GM18526 (cell line): ENCODE data around the gene DNAJC6.

Source experiments
- POLR2A ChIP-seq: IDR thresholded peaks from 3 replicates; pipeline ENCODE4 v1.6.1; 2011; ENCODE audit not compliant: insufficient read length; ENCODE audit errors: extremely low read depth

Gene DNAJC6

GRCh38 chr1:65422241-65423203 is 113.2 kb downstream of the DNAJC6 start:
- TF ChIP-seq POLR2A: no peak

DNA sequence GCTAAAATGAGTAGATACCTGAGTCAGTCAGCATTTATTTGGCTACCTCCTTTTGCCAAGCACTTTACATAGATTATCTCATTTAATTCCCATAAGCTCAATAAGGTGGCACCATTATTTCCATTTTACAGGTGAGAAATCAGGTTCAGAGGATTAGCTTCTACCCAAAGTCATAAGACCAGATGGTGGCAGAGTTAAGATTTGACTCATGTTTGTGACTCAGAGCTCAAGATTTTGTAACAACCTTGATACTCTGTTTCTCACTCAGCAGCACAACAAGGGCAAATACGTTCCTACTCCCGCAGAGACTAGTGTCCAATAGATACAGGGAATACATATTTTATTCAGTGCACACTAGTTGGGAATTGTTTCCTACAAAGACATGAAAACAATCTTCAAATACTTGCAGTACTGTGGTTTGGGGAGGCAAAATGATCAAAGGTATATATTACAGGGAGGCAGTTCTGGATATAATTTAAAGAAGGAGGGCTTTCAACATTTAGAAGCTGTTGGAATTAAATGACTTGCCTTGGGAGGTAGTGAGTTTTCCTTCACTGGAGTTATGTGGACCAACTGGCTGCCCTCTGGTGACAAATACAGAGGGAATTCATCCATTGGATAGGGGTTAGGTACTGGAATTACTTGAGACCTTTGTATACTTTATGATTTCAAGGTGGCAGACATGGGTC is 114.7 kb downstream of the DNAJC6 start:
- no peak for TF ChIP-seq POLR2A

DNA sequence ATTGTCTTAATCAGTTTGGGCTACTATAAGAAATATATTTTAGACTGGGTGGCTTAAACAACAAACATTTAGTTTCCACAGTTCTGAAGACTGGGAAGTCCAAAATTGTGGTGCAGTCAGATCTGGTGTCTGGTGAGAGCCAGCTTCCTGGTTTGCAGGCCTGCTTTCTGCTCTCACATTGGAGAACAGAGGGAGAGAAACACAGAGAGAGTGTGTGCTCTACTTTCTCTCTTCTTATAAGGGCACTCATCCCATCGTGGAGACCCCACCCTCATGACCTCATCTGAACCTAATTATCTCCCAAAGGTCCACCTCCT is 115.2 kb downstream of the DNAJC6 start:
- no peak for TF ChIP-seq POLR2A

DNA sequence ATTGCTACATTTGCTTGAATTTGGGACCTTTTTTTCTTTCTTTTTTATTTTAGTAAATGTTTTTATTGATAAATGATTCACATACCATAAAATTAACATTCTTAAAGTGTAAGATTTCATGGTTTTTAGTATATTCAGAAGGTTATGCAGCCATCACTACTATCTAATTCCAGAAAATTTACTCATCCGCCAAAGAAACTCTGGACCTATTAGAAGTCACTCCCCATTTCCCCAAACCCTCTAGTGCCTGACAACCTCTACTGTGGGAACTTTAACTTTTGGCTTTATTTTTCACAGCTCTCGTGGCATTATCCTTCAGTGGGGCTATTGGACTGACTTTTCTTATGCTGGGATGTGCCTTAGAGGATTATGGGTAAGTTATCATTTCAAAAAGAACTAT is 115.7 kb downstream of the DNAJC6 start:
- no peak for TF ChIP-seq POLR2A

DNA sequence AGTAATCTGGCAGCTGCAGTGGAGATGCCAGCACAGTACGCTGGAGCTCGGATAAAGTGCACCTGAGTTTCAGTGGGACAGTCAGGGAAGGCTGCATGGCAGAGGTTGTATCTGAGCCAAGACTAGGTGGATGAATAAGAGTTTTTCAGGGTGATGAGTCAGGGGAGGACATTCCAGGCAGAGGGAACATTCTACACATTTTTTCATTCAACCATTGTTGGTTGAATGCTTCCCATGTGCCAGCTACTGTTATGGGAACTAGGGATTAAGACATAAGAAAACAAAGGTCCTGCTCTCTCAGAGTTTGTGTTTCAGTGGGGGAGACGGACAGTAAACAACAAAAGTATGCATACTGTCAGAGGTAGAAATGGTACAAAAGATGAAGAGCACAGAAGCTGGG is 116.4 kb downstream of the DNAJC6 start:
- no peak for TF ChIP-seq POLR2A

- no peak for TF ChIP-seq POLR2A
These were observed 119.7 kb downstream of the DNAJC6 start for GRCh38 chr1:65429078-65429477.

DNA sequence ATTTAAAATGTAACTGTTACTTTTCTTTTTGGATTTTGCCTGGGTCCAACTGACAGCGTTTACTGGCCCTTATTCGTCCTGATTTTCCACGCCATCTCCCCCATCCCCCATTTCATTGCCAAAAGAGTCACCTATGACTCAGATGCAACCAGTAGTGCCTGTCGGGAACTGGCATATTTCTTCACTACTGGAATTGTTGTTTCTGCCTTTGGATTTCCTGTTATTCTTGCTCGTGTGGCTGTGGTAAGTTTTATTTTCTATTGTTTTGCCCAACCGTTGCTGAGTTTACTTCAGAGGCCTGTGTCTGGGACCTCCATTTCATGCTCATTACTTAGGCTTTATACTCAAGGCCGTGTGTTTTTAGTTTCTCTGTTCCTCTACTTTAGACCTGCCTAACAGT is 120.5 kb downstream of the DNAJC6 start:
- no peak for TF ChIP-seq POLR2A

DNA sequence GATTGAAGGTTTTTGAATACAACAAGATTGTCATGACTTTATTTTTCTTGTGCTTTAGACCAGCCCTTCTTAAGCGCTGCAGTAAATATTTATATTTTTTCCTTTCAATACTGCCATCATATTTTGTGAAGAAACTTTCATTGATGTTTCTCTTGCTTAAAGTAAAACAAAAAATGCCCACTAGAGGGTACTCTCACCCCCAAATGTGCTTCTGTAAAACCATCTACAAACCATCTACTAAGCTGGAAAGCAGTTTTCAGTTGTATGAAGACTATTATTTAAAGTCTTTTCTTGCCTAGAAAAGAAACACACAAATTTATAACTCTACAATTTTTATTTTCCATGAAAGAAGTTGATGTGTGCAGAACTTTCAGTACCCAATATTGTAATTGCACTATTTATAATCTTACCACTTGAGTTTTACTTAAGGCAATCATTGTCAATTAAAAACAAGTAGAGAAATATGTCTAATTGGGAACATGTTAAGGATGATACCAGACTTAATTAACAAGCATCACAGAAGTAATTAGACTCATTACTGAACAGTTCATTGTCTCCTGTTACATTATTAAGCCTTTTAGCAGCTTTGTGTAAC is 121.9 kb downstream of the DNAJC6 start:
- no peak for TF ChIP-seq POLR2A

DNA sequence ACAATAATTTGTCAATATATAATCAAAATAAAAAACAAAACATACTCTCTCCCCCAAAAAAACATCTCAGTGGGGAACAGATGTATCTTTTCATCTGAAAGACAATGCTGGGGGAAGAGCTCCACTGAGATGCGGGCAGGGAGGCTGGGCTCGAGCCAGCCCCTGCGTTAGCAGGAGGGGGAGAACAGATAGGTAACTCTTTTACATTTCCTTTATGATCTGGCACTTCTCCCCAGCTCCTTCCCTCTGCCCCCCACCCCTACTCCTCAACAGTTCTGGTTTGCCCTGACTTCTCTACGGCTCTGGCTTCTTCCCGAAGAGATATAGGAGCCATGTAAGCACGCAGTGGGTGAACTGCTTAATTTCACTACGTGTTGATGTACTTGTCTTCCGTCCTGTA is 123.6 kb downstream of the DNAJC6 start:
- no peak for TF ChIP-seq POLR2A

DNA sequence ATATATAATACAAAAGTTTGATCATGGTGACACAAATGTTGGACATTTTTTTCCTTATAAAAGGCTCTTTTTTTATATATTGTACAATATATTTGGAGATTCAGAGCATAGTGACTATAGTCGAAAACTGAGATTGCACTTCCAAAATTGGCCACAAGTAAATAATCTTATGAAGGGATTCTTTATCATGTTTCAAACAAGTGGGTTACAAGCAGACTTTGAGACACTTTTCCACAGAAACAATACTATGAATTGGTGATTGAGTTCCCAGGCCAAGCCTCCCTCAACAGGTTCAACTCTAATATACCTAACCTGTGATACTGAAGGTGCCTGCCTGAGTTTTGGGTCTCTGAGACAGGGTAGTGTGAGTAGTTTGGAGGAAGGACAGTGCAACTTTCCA is 124.9 kb downstream of the DNAJC6 start:
- TF ChIP-seq POLR2A: no peak

DNA sequence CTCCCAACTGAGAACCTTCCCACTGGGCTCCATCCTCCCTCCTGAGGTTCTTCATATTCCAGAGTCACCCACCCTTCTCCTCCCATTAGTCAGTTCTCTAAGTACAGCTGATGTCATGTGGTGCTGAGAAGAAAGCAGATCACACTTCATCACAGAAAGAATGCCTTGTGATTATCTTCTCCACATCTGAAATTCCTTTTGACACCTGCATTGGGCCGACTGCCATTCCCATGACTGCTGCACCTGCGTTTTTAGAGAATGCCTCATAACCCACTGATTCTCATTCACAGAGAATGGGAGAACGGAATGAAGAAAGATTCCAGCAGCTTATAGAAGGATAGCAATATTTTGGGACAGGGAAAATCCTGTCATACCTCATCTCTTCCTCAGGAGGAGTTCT is 125.4 kb downstream of the DNAJC6 start:
- no peak for TF ChIP-seq POLR2A

DNA sequence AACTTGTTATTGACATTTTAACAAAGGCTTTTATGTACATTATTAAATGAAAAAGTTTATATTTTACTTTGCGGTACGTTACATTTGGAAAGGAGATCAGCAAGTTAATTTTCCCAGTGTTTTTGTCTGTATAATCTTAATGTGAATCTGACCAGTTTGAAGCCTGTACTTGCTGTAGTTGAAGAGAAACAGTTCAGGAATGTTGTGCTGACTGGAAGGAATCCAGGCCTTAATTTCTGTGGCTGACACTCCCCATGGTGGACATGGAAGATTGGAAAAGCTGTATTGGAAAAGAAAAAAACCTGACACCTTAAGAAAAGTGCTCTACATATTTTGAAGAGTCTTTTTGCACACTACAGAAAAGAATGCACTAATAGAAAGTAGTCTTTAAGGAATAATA is 126.6 kb downstream of the DNAJC6 start:
- TF ChIP-seq POLR2A: no peak

DNA sequence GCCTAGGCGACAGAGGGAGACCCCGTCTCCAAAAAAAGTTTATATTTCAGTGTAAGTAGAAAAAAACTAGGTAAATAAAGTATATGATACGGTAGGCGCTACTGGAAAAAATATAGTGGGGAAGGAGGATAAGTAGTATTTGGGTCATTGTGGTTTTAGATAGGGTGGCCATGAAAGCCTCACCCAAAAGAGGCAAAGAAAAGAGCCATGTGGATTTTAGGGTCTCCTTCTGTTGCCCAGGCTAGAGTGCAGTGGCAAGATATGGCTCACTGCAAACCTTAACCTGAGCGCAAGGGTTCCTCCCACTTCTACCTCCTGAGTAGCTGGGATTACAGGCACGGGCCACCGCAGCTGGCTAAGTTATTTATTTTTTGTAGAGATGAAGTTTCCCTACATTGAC is 128.3 kb downstream of the DNAJC6 start:
- TF ChIP-seq POLR2A: no peak

DNA sequence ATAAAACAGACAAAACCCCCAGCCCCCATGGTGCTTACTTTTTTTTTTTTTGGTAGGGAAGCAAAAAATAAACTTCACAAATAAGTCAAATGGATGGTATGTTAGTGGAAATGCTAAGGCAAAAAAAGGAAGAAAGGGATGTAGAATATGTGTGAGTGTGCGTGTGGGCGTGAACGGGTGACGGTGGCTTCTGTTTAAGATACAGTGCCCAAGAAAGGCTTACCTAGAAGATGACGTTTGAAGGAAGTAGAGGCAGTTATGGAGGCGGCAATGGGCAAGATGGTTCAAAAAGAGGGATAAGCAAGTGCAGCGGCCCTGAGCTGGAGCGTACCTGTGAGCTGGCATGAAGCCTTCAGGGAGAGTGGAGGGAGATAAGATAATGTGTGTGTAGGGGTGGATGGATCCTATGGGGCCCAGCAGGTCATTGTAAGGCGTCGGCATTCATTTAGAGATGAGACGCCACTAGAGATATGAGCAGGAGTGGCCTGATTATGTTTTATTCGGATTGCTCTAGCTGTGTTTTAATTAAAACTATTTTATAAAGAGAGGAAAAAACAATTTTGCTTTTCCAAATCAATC is 131.1 kb downstream of the DNAJC6 start:
- TF ChIP-seq POLR2A: no peak

- no peak for TF ChIP-seq POLR2A
These were observed 131.6 kb downstream of the DNAJC6 start for GRCh38 chr1:65440915-65441314.

- no peak for TF ChIP-seq POLR2A
These were observed 132.1 kb downstream of the DNAJC6 start for GRCh38 chr1:65441464-65441863.
